Transverse colon (tissue), 4 donors: ENCODE data around the gene MCM9. TPM values are rescaled to one million over a fixed set of nuclear protein-coding genes. Genes with fewer than 3 reads are reported as not detected.
A peak's percentile ranks its signal among the peaks of the same experiment; 100 is the strongest.

Experiments used
- DNase-seq: peaks from one replicate; pipeline ENCODE4 v3.0.0-alpha.2; 2019
- H3K27ac ChIP-seq, 4 donors: fragments of 200-600 bp; sonication (generic); 2 replicates each; pipeline ENCODE4 v1.5.1; 2016 to 2018; ENCODE audit warnings: inconsistent platforms in 4 of 4
- H3K27me3 ChIP-seq: fragments of 200-600 bp; sonication (generic); 2 replicates; pipeline ENCODE4 v1.5.1; 2017; ENCODE audit warnings: inconsistent platforms
- H3K36me3 ChIP-seq, 4 donors: fragments of 200-600 bp; sonication (generic); 2 replicates each; pipeline ENCODE4 v1.5.1; 2017 to 2019; ENCODE audit warnings: inconsistent platforms in 4 of 4
- H3K4me1 ChIP-seq, 4 donors: fragments of 200-600 bp; sonication (generic); 2 replicates each; pipeline ENCODE4 v1.5.1; 2017 to 2020; ENCODE audit warnings: inconsistent platforms in 4 of 4
- H3K4me3 ChIP-seq, 4 donors: fragments of 200-600 bp; sonication (generic); 1 replicate in 1 of 4; 2 replicates in 3 of 4; pipeline versions ENCODE4 v1.5.1 to v1.6.1; 2017 to 2019; ENCODE audit warnings: inconsistent platforms in 4 of 4
- H3K9me3 ChIP-seq, 2 donors: fragments of 200-600 bp; sonication (generic); 2 replicates each; pipeline ENCODE4 v1.5.1; 2017 to 2019; ENCODE audit warnings: inconsistent platforms in 2 of 2
- EP300 ChIP-seq: sonication (generic); formaldehyde crosslinking; IDR thresholded peaks from one replicate; pipeline ENCODE4 v1.6.1; 2017; ENCODE audit warnings: antibody characterized with exemption, low read depth
- POLR2A ChIP-seq: fragments of 450-650 bp; IDR thresholded peaks from one replicate; pipeline ENCODE4 v1.6.1; 2016; ENCODE audit warnings: antibody characterized with exemption, mild to moderate bottlenecking, moderate library complexity
- POLR2AphosphoS5 ChIP-seq, 3 donors: sonication (generic); formaldehyde crosslinking; IDR thresholded peaks; one replicate each; pipeline ENCODE4 v1.6.1; 2016; ENCODE audit warnings: antibody characterized with exemption in 3 of 3
- WGBS, 2 donors: methylation state at CpG; one replicate each; pipeline ENCODE4 v1.1.5; 2018; ENCODE audit warnings: low coverage in 1 of 2; 5-methylcytosine and 5-hydroxymethylcytosine counted together
- in situ Hi-C, 4 donors: fragments of 200-750 bp; cut with MboI; loops; one replicate each; pipeline versions ENCODE4 v1.15.0 to v1.15.1; 2017; ENCODE audit warnings: low sequenced_read_pairs in 3 of 4, low pct_ligation_motif_present in 1 of 4, low pct_unique_long_range_greater_than_20kb in 1 of 4
- intact Hi-C: fragments of 100-400 bp; cut with DNase I; formaldehyde crosslinking; loops from one replicate; pipeline ENCODE4 v1.15.1; 2023; ENCODE audit warnings: low total_unique reads
- total RNA-seq, 4 donors: library from RNA; depleted of rRNA; stranded (reverse); fragments of >200 nt; gene quantifications; one replicate each; pipeline ENCODE4 v1.1.0, GENCODE V29; 2016
- TF ChIP-seq, protein P1 (sequence below), 5 experiments: fragments of 200-600 bp in 3 of 5; fragments of 450-650 bp in 2 of 5; sonication (generic) in 3 of 5; IDR thresholded peaks; 1 replicate in 2 of 5; 2 replicates in 3 of 5; pipeline ENCODE4 v1.5.1; 2016 to 2017; ENCODE audit warnings: antibody characterized with exemption in 5 of 5, inconsistent platforms in 3 of 5, mild to moderate bottlenecking in 2 of 5, moderate library complexity in 1 of 5

Gene MCM9
- total RNA-seq, 4 donors from 2014 or later, result 5.2 to 27.6 (median 19.0) TPM

DNA sequence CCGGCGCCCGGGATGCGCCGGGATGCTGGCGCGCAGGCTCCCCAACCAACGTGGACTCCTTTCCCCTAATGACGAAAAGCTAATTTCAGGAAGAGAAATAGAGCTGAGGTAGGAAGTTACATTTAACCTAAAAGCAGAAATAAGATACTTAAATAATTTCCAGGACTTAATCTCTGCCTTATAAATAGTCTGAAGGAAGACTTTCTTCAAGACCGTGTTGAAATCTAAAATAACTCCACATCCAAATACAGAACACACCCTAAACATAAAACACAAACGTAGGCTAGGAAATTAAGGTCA lies 39.7 kb downstream of the MCM9 start:
- in situ Hi-C loops, result no loop called here
- intact Hi-C loops, result loop anchor here (5.0 kb wide), 1 partner anchor 42 kb away; the partner anchor contains the start of gene MCM9
- Histone ChIP-seq H3K36me3 (no peaks in the 10 kb centered on the region), H3K27me3 (no peaks in the 10 kb centered on the region), H3K4me3 (peak overlapping the region; percentile 68 to 92 (median 88)), H3K4me1 (peaks cover 5 to 51% (median 16%) of the 10 kb centered on the region in 4 donors), H3K9me3 (no peaks in the 10 kb centered on the region), H3K27ac (peak overlapping the region; percentile 96 to 98 (median 98))
- TF ChIP-seq POLR2A, result no peak
- TF ChIP-seq, protein P1, sequence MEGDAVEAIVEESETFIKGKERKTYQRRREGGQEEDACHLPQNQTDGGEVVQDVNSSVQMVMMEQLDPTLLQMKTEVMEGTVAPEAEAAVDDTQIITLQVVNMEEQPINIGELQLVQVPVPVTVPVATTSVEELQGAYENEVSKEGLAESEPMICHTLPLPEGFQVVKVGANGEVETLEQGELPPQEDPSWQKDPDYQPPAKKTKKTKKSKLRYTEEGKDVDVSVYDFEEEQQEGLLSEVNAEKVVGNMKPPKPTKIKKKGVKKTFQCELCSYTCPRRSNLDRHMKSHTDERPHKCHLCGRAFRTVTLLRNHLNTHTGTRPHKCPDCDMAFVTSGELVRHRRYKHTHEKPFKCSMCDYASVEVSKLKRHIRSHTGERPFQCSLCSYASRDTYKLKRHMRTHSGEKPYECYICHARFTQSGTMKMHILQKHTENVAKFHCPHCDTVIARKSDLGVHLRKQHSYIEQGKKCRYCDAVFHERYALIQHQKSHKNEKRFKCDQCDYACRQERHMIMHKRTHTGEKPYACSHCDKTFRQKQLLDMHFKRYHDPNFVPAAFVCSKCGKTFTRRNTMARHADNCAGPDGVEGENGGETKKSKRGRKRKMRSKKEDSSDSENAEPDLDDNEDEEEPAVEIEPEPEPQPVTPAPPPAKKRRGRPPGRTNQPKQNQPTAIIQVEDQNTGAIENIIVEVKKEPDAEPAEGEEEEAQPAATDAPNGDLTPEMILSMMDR (IDR thresholded peaks at IDR 0.05), result no peak
- TF ChIP-seq POLR2AphosphoS5 (IDR thresholded peaks at IDR 0.05), result no peak
- no peak for TF ChIP-seq EP300
- no peak for DNase-seq
- 0 to 1% methylated on average over 8 to 11 of the region's 11 CpGs for WGBS, 2 donors

DNA sequence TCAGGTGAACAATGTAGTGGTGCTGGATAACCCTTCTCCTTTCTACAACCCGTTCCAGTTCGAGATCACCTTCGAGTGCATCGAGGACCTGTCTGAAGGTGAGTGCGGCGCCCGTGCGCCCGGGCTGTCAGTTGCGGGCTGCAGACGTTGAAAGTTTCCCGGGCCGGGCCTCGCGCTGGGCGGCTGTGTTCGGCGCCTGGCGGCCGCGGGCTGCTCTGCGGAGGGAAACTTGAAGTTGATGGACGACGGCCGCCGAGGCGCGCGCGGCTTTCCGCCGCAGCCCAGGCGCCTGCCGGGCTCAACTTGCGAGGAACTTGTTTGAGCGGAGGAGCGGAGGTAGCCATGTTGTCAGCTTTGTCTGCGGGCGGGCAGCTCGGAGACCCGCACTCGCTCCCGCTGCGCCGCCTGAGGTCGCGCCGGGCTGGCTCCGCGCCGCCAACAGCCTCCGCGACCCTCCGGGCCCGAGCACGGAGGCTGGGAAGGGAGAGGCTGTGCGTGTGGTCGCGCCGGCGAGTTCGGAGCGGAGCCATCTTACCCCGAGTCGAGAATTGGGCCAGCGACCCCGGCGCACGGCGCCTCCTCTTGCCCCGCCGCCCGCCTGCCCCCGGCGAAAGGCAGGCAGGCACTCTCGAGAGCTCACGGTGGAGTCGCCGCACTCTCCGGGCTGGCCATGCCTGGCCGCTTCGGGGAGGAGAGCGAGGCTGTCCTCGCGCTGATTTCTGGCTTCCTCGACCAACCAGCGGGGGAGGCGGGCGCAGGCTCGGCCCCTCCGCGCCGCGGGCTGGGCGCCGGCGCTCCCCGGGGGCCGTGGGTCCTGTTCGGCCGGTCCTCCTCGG lies 40.3 kb downstream of the MCM9 start:
- peak; percentile 64 for DNase-seq
- H3K36me3 ChIP-seq, result no peaks in the 10 kb centered on the region
- WGBS, 2 donors, result 0% methylated on average over 3 to 72 of the region's 102 CpGs
- H3K4me3 ChIP-seq, result peak overlapping the region; percentile 68 to 92 (median 88)
- in situ Hi-C loops (no loop called here), intact Hi-C loops (loop anchor here (5.0 kb wide), 2 partner anchors 43 to 183 kb away; partner anchors contain the start of genes FAM184A and MCM9)
- TF ChIP-seq, protein P1 (IDR thresholded peaks at IDR 0.05), result peak in 1 of 5 experiments; percentile 21
- TF ChIP-seq EP300 (no peak), POLR2A (peak; percentile 45), POLR2AphosphoS5 (IDR thresholded peaks at IDR 0.05) (peak; percentile 34 to 55 (median 52))
- H3K27ac ChIP-seq, result peak overlapping the region; percentile 96 to 98 (median 98)
- no peaks in the 10 kb centered on the region for H3K27me3 ChIP-seq
- H3K4me1 ChIP-seq, result peaks cover 5 to 49% (median 16%) of the 10 kb centered on the region in 4 donors
- no peaks in the 10 kb centered on the region for H3K9me3 ChIP-seq

DNA sequence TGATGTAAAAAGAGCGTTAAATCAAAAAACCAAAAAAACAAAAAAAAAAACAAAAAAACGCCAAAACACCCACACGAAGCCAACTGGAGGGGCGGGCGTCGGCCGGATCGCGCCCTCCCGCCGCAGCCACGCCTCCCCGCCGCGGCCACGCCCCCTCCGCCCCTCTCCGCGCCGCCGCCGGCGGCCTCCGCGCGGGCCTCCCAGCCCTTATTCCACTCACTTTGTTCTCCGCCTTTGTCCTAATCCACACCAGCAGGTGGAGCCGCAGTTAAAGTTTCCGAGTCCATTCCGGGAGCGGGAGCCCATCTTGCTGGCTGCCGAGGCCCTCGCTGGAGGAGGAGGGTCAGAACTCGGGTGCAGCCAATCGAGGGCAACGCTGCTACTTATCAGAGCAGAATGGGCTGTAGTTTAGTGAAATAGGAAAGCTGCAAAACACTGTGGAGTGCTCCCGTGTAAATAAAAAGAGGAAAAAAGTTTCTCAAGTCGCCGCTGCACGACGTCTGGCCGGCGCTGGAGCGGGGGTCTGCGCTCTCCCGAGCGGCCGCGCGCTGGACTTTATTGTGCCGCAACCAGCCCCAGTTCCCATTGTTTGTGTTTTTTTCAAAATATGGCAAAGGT lies 41.0 kb downstream of the MCM9 start, which contains the start of gene ASF1A:
TSS of gene ASF1A (plus strand) at position 346 of the 618 bp plus-strand sequence. CDS start at position 608, 262 bp downstream.
- Histone ChIP-seq H3K27me3 (no peaks in the 10 kb centered on the region), H3K27ac (peak within 1 kb of the TSS; percentile 96 to 98 (median 98)), H3K4me3 (peak within 1 kb of the TSS; percentile 68 to 92 (median 88)), H3K4me1 (peaks cover 5 to 49% (median 16%) of the 10 kb centered on the region in 4 donors), H3K9me3 (no peaks in the 10 kb centered on the region), H3K36me3 (no peaks in the 10 kb centered on the region)
- in situ Hi-C loops, result no loop called here
- peak; percentile 85 to 92 (median 88) for TF ChIP-seq POLR2AphosphoS5 (IDR thresholded peaks at IDR 0.05)
- TF ChIP-seq POLR2A, result peak; percentile 80
- TF ChIP-seq, protein P1 (IDR thresholded peaks at IDR 0.05), result peak; percentile 26 to 64 (median 46)
- no peak for TF ChIP-seq EP300
- DNase-seq, result peak; percentile 97
- intact Hi-C loops, result loop anchor here (5.0 kb wide), 1 partner anchor 183 kb away; the partner anchor contains the start of gene FAM184A
- 0% methylated on average over 6 to 41 of the region's 51 CpGs for WGBS, 2 donors
